Measurements from ENCODE around the gene PFAS. TPM values are rescaled to one million over a fixed set of nuclear protein-coding genes. Genes with fewer than 3 reads are reported as not detected.

The PFAS gene
- total RNA-seq, 1 experiment from 2014 or later: 246 TPM

DNA sequence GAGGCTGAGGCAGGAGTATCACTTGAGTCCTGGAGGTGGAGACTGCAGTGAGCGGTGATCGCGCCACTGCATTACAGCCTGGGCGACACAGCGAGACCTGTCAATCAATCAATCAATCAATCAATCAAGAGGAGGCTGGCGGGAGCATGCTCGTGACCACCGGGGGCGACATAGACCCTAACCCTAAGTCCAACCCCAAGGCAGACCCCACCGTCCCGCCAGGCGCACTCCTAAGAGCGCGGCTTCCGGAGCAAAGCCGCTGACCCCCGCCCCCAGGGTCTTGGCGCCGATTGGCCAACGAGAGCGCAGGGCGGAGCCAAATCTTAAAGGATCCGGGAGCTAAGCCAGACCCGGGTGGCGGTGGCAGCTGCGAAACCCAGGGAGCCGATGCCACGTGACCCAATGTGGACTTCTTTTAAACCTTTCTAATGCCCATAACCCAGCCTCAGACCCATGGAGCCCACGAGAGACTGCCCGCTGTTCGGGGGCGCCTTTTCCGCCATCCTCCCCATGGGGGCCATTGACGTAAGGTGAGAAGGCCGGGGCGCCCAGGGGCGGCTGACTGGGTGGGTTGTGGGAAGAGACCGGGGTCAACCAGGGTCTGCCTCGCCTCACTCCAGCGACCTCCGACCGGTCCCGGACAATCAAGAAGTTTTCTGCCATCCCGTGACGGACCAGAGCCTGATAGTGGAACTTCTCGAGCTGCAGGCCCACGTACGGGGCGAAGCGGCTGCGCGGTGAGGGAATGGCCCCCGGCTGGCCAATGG, 39.4 kb downstream of the PFAS start, which contains the start of gene RANGRF:
Gene RANGRF (plus strand): TSS at position 335 of the 767 bp plus-strand sequence. CDS start 119 bp downstream, at position 454.
- DNase-seq (ENCODE audit: low spot score) (peak; percentile 90), ATAC-seq (peak; percentile 90)
- Mint-ChIP-seq H3K9me3 (no peaks in the 10 kb centered on the region), H3K36me3 (no peaks in the 10 kb centered on the region; the same call in 1 of the 2 replicates), H3K27me3 (ENCODE audit: low read depth) (no peaks in the 10 kb centered on the region; the same call in 1 of the 2 replicates), H3K27ac (peak within 1 kb of the TSS; percentile 92), H3K4me3 (peak within 1 kb of the TSS; percentile 92), H3K4me1 (peaks cover 28% of the 10 kb centered on the region)
- ChIA-PET CTCF (interaction anchor here (0.7 to 1.4 kb wide), 7 partner anchors 11 to 142 kb away, joined by 3 to 9 read pairs (median 4); partner anchors contain the start of gene CTC1), POLR2A (interaction anchor here (1.0 to 2.2 kb wide), 2 partner anchors 40 to 62 kb away, joined by 4 to 12 read pairs; partner anchors contain the start of genes CTC1 and PFAS)
- TF ChIP-seq NFYB (CRISPR knock-in tag; conservative IDR thresholded peaks at IDR 0.05; ENCODE audit: low read depth) (peak; percentile 46; the same call in 1 of the 2 replicates), IRF1 (CRISPR knock-in tag; IDR thresholded peaks at IDR 0.05) (no peak), USF2 (CRISPR knock-in tag; IDR thresholded peaks at IDR 0.05) (peak; percentile 90), E2F1 (CRISPR knock-in tag; IDR thresholded peaks at IDR 0.05) (0 out of 2 replicates have a peak, but pooled peaks have one; percentile 59), SMAD3 (CRISPR knock-in tag; IDR thresholded peaks at IDR 0.05; ENCODE audit: borderline replicate concordance) (0 out of 2 replicates have a peak, but pooled peaks have one; percentile 30), RELA (CRISPR knock-in tag; IDR thresholded peaks at IDR 0.05; ENCODE audit: borderline replicate concordance) (no peak), KAT7 (CRISPR knock-in tag; IDR thresholded peaks at IDR 0.05; ENCODE audit: borderline replicate concordance) (no peak), ETV6 (CRISPR knock-in tag; IDR thresholded peaks at IDR 0.05) (peak; percentile 72; the same call in 1 of the 2 replicates), ZNF232 (CRISPR knock-in tag; IDR thresholded peaks at IDR 0.05) (0 out of 2 replicates have a peak, but pooled peaks have one; percentile 40), E2F5 (CRISPR knock-in tag; IDR thresholded peaks at IDR 0.05) (0 out of 2 replicates have a peak, but pooled peaks have one; percentile 29), ZNF317 (CRISPR knock-in tag; IDR thresholded peaks at IDR 0.05; ENCODE audit: borderline replicate concordance, low read depth) (0 out of 2 replicates have a peak, but pooled peaks have one; percentile 21), ZNF121 (CRISPR knock-in tag; IDR thresholded peaks at IDR 0.05) (no peak), HMGXB4 (CRISPR knock-in tag; IDR thresholded peaks at IDR 0.05) (0 out of 2 replicates have a peak, but pooled peaks have one; percentile 61), SP1 (CRISPR knock-in tag; conservative IDR thresholded peaks at IDR 0.05) (peak; percentile 54), ZMAT4 (CRISPR knock-in tag; IDR thresholded peaks at IDR 0.05) (no peak), ZNF423 (CRISPR knock-in tag; IDR thresholded peaks at IDR 0.05) (peak; percentile 72), ESRRA (CRISPR knock-in tag; IDR thresholded peaks at IDR 0.05; ENCODE audit: borderline replicate concordance) (no peak), CTCF (IDR thresholded peaks at IDR 0.05) (no peak), GABPB1 (CRISPR knock-in tag; IDR thresholded peaks at IDR 0.05) (no peak), EMX1 (CRISPR knock-in tag; IDR thresholded peaks at IDR 0.05) (no peak), CREM (CRISPR knock-in tag; IDR thresholded peaks at IDR 0.05) (0 out of 2 replicates have a peak, but pooled peaks have one; percentile 30)
- TF ChIP-seq, protein P1, sequence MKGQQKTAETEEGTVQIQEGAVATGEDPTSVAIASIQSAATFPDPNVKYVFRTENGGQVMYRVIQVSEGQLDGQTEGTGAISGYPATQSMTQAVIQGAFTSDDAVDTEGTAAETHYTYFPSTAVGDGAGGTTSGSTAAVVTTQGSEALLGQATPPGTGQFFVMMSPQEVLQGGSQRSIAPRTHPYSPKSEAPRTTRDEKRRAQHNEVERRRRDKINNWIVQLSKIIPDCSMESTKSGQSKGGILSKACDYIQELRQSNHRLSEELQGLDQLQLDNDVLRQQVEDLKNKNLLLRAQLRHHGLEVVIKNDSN (CRISPR knock-in tag; IDR thresholded peaks at IDR 0.05): peak; percentile 87
- TF ChIP-seq, protein P2, sequence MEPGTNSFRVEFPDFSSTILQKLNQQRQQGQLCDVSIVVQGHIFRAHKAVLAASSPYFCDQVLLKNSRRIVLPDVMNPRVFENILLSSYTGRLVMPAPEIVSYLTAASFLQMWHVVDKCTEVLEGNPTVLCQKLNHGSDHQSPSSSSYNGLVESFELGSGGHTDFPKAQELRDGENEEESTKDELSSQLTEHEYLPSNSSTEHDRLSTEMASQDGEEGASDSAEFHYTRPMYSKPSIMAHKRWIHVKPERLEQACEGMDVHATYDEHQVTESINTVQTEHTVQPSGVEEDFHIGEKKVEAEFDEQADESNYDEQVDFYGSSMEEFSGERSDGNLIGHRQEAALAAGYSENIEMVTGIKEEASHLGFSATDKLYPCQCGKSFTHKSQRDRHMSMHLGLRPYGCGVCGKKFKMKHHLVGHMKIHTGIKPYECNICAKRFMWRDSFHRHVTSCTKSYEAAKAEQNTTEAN (CRISPR knock-in tag; IDR thresholded peaks at IDR 0.05): peak; percentile 70; the same call in 1 of the 2 replicates
- TF ChIP-seq, protein P3, sequence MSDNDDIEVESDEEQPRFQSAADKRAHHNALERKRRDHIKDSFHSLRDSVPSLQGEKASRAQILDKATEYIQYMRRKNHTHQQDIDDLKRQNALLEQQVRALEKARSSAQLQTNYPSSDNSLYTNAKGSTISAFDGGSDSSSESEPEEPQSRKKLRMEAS (CRISPR knock-in tag; IDR thresholded peaks at IDR 0.05): peak; percentile 31; the same call in 1 of the 2 replicates

All from WTC11 (cell line).